ENCODE data around the gene COPG1. TPM values are rescaled to one million over a fixed set of nuclear protein-coding genes. Genes with fewer than 3 reads are reported as not detected.

The COPG1 gene
- total and polyA plus RNA-seq, 2 donors (not counting 3 experiments of a cell fraction or from before 2014, with no cell fraction given): 112 to 202 TPM

DNA sequence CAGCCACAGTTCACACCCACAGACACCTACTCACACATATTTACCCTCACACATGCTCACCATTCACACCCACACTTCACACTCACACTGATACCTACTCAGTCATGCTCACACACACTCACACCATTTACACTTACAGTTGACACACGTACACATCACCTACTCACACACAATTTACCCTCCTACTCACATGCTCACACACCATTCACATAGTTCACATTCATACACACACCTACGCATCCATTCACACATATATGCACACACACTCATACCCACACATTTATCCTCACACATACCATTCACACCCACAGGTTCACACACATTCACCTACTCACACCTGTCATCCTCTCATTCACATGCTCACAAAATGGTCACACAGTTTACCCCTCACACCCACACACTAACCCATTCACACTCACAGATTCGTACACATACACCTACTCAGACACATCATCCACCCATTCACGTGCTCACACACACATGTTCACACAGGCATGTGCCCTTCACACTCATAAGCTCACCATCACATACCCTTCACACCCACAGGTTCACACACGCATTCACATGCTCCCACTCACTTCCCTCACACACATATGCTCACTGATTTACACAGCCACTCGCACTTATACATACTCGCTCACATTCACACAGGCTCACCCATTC is 71.5 kb downstream of the COPG1 start:
- Histone ChIP-seq H2AFZ (ENCODE audit: low read depth, low read length) (no peak overlapping the region), H4K20me1 (replicated peaks; ENCODE audit: control insufficient read depth, extremely low read depth, insufficient read depth, low read length) (no peaks in the 10 kb centered on the region), H3K4me1 (ENCODE audit: control insufficient read depth, extremely low read depth, insufficient read depth, low read length) (peaks cover 4% of the 10 kb centered on the region), H3K27ac (ENCODE audit: insufficient read depth, low read depth, low read length) (no peak overlapping the region), H3K27me3 (ENCODE audit: control insufficient read depth in 2 of 2, insufficient read depth in 2 of 2, low read length in 2 of 2) (no peaks in the 10 kb centered on the region), H3K9ac (replicated peaks; ENCODE audit: extremely low read depth, insufficient read depth, low read length) (no peak overlapping the region), H3K36me3 (ENCODE audit: control insufficient read depth in 2 of 2, extremely low read depth in 1 of 2, insufficient read depth in 2 of 2, low read length in 2 of 2) (no peaks in the 10 kb centered on the region), H3K4me2 (ENCODE audit: insufficient read depth, low read length) (no peak overlapping the region), H3K4me3 (replicated peaks in 1 of 3; ENCODE audit: insufficient read depth in 1 of 3, low read depth in 1 of 3, low read length in 3 of 3) (no peak overlapping the region), H3K9me1 (replicated peaks; ENCODE audit: control insufficient read depth, extremely low read depth, insufficient read depth, low read length) (no peaks in the 10 kb centered on the region), H3K79me2 (ENCODE audit: control insufficient read depth, insufficient read depth, low read length) (no peaks in the 10 kb centered on the region), H3K9me3 (replicated peaks; ENCODE audit: control insufficient read depth, insufficient read depth, low read length) (no peaks in the 10 kb centered on the region)
- dilution Hi-C loops (cut with MboI; ENCODE audit: extremely low pct_ligation_motif_present, low sequenced_read_pairs) (no loop called here), intact Hi-C loops (cut with micrococcal nuclease) (no loop called here)
- ChIA-PET CTCF (interaction anchor here (0.7 kb wide), 1 partner anchor 12 kb away, joined by 3 read pairs; no protein-coding TSS in a partner anchor), POLR2A (no interaction called here)
- no TSS peak for BruUV-seq (replicated peaks)
- DNase-seq (ENCODE audit: low read depth, low spot score) (no peak), FAIRE-seq (no peak)
- TF ChIP-seq JUN (IDR thresholded peaks at IDR 0.05; ENCODE audit: borderline replicate concordance, insufficient read depth, insufficient read length, low read depth): no peak
- no peak for TF ChIP-seq MAX (IDR thresholded peaks at IDR 0.05; ENCODE audit: insufficient read depth, insufficient read length)
- no peak for TF ChIP-seq POLR2AphosphoS5 (IDR thresholded peaks at IDR 0.05; ENCODE audit: insufficient read depth, low read depth, low read length)
- TF ChIP-seq GATA2 (IDR thresholded peaks at IDR 0.05; ENCODE audit: insufficient read depth, insufficient read length, low read depth, low read length): no peak
- no peak for TF ChIP-seq FOS (IDR thresholded peaks at IDR 0.05; ENCODE audit: borderline replicate concordance, insufficient read depth, low read length)
- TF ChIP-seq, protein P1, sequence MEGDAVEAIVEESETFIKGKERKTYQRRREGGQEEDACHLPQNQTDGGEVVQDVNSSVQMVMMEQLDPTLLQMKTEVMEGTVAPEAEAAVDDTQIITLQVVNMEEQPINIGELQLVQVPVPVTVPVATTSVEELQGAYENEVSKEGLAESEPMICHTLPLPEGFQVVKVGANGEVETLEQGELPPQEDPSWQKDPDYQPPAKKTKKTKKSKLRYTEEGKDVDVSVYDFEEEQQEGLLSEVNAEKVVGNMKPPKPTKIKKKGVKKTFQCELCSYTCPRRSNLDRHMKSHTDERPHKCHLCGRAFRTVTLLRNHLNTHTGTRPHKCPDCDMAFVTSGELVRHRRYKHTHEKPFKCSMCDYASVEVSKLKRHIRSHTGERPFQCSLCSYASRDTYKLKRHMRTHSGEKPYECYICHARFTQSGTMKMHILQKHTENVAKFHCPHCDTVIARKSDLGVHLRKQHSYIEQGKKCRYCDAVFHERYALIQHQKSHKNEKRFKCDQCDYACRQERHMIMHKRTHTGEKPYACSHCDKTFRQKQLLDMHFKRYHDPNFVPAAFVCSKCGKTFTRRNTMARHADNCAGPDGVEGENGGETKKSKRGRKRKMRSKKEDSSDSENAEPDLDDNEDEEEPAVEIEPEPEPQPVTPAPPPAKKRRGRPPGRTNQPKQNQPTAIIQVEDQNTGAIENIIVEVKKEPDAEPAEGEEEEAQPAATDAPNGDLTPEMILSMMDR (IDR thresholded peaks at IDR 0.05; ENCODE audit: extremely low read depth in 1 of 2, insufficient read depth in 1 of 2, low read depth in 1 of 2, low read length in 2 of 2): no peak
- no peak for TF ChIP-seq MYC (IDR thresholded peaks at IDR 0.05; ENCODE audit: low read depth, low read length)
- no peak for TF ChIP-seq POLR2A (IDR thresholded peaks at IDR 0.05; ENCODE audit: low read depth, low read length)
- TF ChIP-seq EZH2 (IDR thresholded peaks at IDR 0.05; ENCODE audit: borderline replicate concordance, low read depth, low read length, severe bottlenecking): no peak
